Measurements from ENCODE around the gene CNTNAP2.

The CNTNAP2 gene

DNA sequence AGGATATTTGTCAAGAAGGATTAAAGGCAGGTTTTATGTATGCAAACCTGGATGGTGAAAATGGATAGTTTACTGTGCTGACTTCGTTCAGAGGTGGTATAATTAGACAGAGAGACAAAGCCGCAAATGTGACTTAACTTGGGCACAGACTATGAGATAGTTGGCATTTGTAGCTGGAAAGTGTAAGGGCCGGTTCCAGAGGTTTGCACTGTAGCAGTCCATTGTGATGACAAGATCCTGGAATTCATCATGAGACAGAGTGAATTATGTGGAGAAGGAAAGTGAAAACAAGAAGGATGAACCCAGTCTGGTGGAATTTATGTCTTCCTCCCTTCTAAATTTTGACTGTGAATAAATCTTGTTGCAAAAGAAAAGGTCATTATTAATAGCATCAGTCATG is 139.0 kb downstream of the CNTNAP2 start:
- Histone ChIP-seq H3K27me3 (ENCODE audit: control insufficient read depth in 2 of 2, insufficient read depth in 2 of 2, low read length in 2 of 2) (no peaks in the 10 kb centered on the region), H3K4me3 (ENCODE audit: low read length in 2 of 2) (no peak overlapping the region), H3K27ac (ENCODE audit: low read depth in 2 of 2, low read length in 2 of 2) (no peak overlapping the region), H3K36me3 (ENCODE audit: control insufficient read depth in 2 of 2, insufficient read depth in 2 of 2, low read length in 2 of 2) (no peaks in the 10 kb centered on the region), H3K4me1 (ENCODE audit: control insufficient read depth in 2 of 2, insufficient read depth in 2 of 2, low read length in 2 of 2) (no peaks in the 10 kb centered on the region), H3K9ac (ENCODE audit: low read depth in 1 of 2, low read length in 2 of 2) (no peak overlapping the region), H3K9me3 (ENCODE audit: control insufficient read depth in 2 of 2, low read length in 2 of 2) (no peaks in the 10 kb centered on the region)

DNA sequence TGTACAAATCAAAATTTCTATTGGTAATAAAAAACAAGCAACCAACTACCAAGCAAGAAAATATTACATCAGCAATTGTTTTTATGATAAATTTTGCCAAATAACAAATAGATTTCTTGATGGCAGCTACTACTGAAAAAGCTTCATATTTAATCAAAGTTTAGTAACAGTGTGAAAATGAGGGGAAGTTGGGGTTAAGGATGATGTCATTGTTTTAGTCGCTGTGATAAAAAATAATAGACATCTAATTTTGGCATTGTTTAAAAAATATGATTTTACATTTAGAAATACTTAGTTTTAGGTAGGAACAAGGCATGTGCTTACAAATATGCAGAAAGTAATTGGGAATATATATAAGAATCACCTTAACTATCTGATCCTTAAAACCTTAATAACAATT is 145.9 kb downstream of the CNTNAP2 start:
- Histone ChIP-seq H3K27me3 (ENCODE audit: control insufficient read depth in 2 of 2, insufficient read depth in 2 of 2, low read length in 2 of 2) (no peaks in the 10 kb centered on the region), H3K27ac (ENCODE audit: low read depth in 2 of 2, low read length in 2 of 2) (no peak overlapping the region), H3K4me1 (ENCODE audit: control insufficient read depth in 2 of 2, insufficient read depth in 2 of 2, low read length in 2 of 2) (no peaks in the 10 kb centered on the region), H3K36me3 (ENCODE audit: control insufficient read depth in 2 of 2, insufficient read depth in 2 of 2, low read length in 2 of 2) (no peaks in the 10 kb centered on the region), H3K4me3 (ENCODE audit: low read length in 2 of 2) (no peak overlapping the region), H3K9me3 (ENCODE audit: control insufficient read depth in 2 of 2, low read length in 2 of 2) (peaks cover 0 to 2% of the 10 kb centered on the region in 2 donors), H3K9ac (ENCODE audit: low read depth in 1 of 2, low read length in 2 of 2) (no peak overlapping the region)

DNA sequence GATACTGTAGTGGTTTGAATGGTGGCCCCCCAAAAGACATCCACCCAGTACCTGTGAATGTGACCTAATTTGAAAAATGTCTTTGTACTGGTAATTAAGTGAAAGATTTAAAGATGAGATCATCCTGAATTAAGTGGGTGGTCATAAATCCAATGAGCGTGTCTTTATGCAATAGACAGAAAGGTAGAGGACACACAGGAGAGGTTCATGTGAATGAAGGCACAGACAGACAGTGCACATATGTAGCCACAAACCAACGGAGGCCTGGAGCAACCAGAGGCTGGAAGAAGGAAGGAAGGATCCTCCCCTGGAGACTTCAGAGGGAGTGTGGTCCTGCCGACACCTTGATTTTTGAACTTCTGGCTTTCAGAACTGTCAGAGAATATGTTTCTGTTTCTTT is 160.3 kb downstream of the CNTNAP2 start:
- Histone ChIP-seq H3K4me1 (ENCODE audit: control insufficient read depth in 2 of 2, insufficient read depth in 2 of 2, low read length in 2 of 2) (no peaks in the 10 kb centered on the region), H3K9me3 (ENCODE audit: control insufficient read depth in 2 of 2, low read length in 2 of 2) (no peaks in the 10 kb centered on the region), H3K27ac (ENCODE audit: low read depth in 2 of 2, low read length in 2 of 2) (no peak overlapping the region), H3K4me3 (ENCODE audit: low read length in 2 of 2) (no peak overlapping the region), H3K9ac (ENCODE audit: low read depth in 1 of 2, low read length in 2 of 2) (no peak overlapping the region), H3K27me3 (ENCODE audit: control insufficient read depth in 2 of 2, insufficient read depth in 2 of 2, low read length in 2 of 2) (no peaks in the 10 kb centered on the region), H3K36me3 (ENCODE audit: control insufficient read depth in 2 of 2, insufficient read depth in 2 of 2, low read length in 2 of 2) (no peaks in the 10 kb centered on the region)

DNA sequence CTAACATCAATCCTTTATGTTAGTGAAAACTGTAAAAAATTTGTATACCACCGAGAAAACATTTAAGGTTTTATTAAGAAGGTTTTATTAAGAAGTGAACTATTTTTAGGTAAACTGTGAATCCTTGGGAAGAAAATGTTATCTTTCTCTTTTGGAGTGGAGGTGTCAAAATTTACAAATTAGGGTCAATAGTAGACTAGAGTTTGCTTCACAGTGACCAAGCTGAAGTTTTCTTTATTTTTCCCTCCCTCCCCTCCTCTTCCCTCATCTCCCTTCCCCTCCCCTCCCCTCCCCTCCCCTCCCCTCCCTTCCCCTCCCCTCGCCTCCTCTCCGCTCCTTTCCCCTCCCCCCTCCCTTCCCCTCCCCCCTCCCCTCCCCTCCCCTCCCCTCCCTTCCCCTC is 168.8 kb downstream of the CNTNAP2 start:
- Histone ChIP-seq H3K27ac (ENCODE audit: low read depth in 2 of 2, low read length in 2 of 2) (no peak overlapping the region), H3K4me3 (ENCODE audit: low read length in 2 of 2) (no peak overlapping the region), H3K9ac (ENCODE audit: low read depth in 1 of 2, low read length in 2 of 2) (no peak overlapping the region)

DNA sequence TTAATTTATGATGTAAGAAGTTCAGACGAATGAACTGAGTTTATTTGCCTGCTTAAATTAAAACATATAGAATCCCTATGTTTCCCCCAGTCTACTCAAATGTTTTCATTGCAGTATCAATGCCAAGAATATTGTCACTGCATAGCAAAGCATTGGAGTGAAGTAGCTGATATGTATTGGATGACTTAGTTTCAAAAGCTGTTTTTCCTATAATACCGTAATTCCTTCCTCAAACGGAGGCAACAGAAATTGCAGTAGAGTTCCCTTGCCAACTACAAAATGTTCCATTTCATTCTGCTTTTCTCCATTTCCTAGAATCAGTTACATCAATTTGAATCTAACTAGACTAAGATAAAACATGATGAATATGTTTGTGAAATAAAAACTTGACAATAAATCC is 174.1 kb downstream of the CNTNAP2 start:
- Histone ChIP-seq H3K4me3 (ENCODE audit: low read length in 2 of 2) (no peak overlapping the region), H3K9me3 (ENCODE audit: control insufficient read depth in 2 of 2, low read length in 2 of 2) (no peaks in the 10 kb centered on the region), H3K36me3 (ENCODE audit: control insufficient read depth in 2 of 2, insufficient read depth in 2 of 2, low read length in 2 of 2) (no peaks in the 10 kb centered on the region), H3K4me1 (ENCODE audit: control insufficient read depth in 2 of 2, insufficient read depth in 2 of 2, low read length in 2 of 2) (no peaks in the 10 kb centered on the region), H3K9ac (ENCODE audit: low read depth in 1 of 2, low read length in 2 of 2) (no peak overlapping the region), H3K27me3 (ENCODE audit: control insufficient read depth in 2 of 2, insufficient read depth in 2 of 2, low read length in 2 of 2) (no peaks in the 10 kb centered on the region), H3K27ac (ENCODE audit: low read depth in 2 of 2, low read length in 2 of 2) (no peak overlapping the region)

More for the DNA sequence above, 168.8 kb downstream of the CNTNAP2 start:
- H3K27me3 ChIP-seq (ENCODE audit: control insufficient read depth in 2 of 2, insufficient read depth in 2 of 2, low read length in 2 of 2): no peaks in the 10 kb centered on the region
- H3K4me1 ChIP-seq (ENCODE audit: control insufficient read depth in 2 of 2, insufficient read depth in 2 of 2, low read length in 2 of 2): no peaks in the 10 kb centered on the region
- no peaks in the 10 kb centered on the region for H3K36me3 ChIP-seq (ENCODE audit: control insufficient read depth in 2 of 2, insufficient read depth in 2 of 2, low read length in 2 of 2)
- H3K9me3 ChIP-seq (ENCODE audit: control insufficient read depth in 2 of 2, low read length in 2 of 2): peaks cover 0 to 2% of the 10 kb centered on the region in 2 donors

DNA sequence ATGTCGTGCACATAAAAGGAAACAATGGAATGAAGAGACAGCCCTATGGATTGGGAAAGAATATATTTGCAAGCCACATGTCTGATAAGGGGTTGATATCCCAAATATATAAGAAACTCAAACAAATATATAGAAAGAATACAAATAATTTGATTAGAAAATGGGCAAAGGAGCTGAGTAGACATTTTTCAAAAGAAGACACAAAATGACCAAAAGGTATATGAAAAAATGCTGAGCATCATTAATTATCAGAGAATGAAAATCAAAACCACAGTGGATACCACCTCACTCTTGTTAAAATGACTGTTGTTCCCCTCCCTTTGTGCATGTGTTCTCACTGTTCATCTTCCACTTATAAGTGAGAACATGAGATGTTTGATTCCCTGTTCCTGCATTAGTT is 175.3 kb downstream of the CNTNAP2 start:
- H3K27me3 ChIP-seq (ENCODE audit: control insufficient read depth in 2 of 2, insufficient read depth in 2 of 2, low read length in 2 of 2): no peaks in the 10 kb centered on the region
- no peak overlapping the region for H3K4me3 ChIP-seq (ENCODE audit: low read length in 2 of 2)
- H3K36me3 ChIP-seq (ENCODE audit: control insufficient read depth in 2 of 2, insufficient read depth in 2 of 2, low read length in 2 of 2): no peaks in the 10 kb centered on the region
- no peak overlapping the region for H3K27ac ChIP-seq (ENCODE audit: low read depth in 2 of 2, low read length in 2 of 2)
- H3K9ac ChIP-seq (ENCODE audit: low read depth in 1 of 2, low read length in 2 of 2): no peak overlapping the region
- no peaks in the 10 kb centered on the region for H3K4me1 ChIP-seq (ENCODE audit: control insufficient read depth in 2 of 2, insufficient read depth in 2 of 2, low read length in 2 of 2)
- no peaks in the 10 kb centered on the region for H3K9me3 ChIP-seq (ENCODE audit: control insufficient read depth in 2 of 2, low read length in 2 of 2)

DNA sequence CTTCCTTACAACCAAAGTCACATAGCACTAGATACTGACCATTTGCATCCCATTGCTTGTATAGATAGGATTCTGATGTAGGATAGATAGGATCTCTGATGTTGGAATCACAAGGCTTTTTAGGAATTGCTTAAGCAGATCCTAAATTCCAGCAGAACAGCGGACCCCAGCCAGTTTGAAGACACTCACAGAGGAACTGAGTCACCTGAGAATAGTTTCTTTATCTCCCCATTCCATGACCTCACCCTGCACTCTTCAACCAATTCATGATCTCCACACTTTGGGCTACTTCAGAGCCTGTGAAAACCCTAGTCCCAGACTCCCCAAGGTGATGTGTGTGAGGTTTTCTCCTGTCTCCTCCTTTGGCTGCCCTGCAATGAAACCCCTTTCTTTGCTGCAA is 179.4 kb downstream of the CNTNAP2 start:
- no peak overlapping the region for H3K9ac ChIP-seq (ENCODE audit: low read depth in 1 of 2, low read length in 2 of 2)
- no peaks in the 10 kb centered on the region for H3K36me3 ChIP-seq (ENCODE audit: control insufficient read depth in 2 of 2, insufficient read depth in 2 of 2, low read length in 2 of 2)
- H3K4me3 ChIP-seq (ENCODE audit: low read length in 2 of 2): no peak overlapping the region
- no peaks in the 10 kb centered on the region for H3K27me3 ChIP-seq (ENCODE audit: control insufficient read depth in 2 of 2, insufficient read depth in 2 of 2, low read length in 2 of 2)
- H3K9me3 ChIP-seq (ENCODE audit: control insufficient read depth in 2 of 2, low read length in 2 of 2): no peaks in the 10 kb centered on the region
- H3K4me1 ChIP-seq (ENCODE audit: control insufficient read depth in 2 of 2, insufficient read depth in 2 of 2, low read length in 2 of 2): no peaks in the 10 kb centered on the region
- no peak overlapping the region for H3K27ac ChIP-seq (ENCODE audit: low read depth in 2 of 2, low read length in 2 of 2)

DNA sequence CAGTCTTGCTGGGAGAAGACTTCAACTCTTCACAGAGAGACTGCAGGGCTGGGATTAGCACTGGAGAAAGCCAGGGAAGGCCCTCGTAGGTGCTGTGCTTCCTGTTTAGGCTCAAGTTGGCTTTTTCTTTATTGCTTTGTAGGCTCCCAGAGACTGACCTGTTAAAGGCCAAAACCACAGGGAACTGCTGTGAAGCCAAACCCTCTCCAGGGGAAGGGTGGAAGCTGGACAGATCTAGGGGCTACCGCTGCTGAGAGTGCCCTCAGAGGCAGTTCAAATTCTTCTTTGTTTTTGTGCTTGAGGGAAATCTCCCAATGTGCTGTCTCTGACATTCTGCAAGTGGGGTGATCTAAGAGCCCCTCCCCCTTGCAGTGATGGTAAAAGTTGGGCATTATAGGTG is 198.4 kb downstream of the CNTNAP2 start:
- Histone ChIP-seq H3K27me3 (ENCODE audit: control insufficient read depth in 2 of 2, insufficient read depth in 2 of 2, low read length in 2 of 2) (no peaks in the 10 kb centered on the region), H3K4me3 (ENCODE audit: low read length in 2 of 2) (no peak overlapping the region), H3K4me1 (ENCODE audit: control insufficient read depth in 2 of 2, insufficient read depth in 2 of 2, low read length in 2 of 2) (no peaks in the 10 kb centered on the region), H3K9me3 (ENCODE audit: control insufficient read depth in 2 of 2, low read length in 2 of 2) (no peaks in the 10 kb centered on the region), H3K27ac (ENCODE audit: low read depth in 2 of 2, low read length in 2 of 2) (no peak overlapping the region), H3K36me3 (ENCODE audit: control insufficient read depth in 2 of 2, insufficient read depth in 2 of 2, low read length in 2 of 2) (no peaks in the 10 kb centered on the region), H3K9ac (ENCODE audit: low read depth in 1 of 2, low read length in 2 of 2) (no peak overlapping the region)

DNA sequence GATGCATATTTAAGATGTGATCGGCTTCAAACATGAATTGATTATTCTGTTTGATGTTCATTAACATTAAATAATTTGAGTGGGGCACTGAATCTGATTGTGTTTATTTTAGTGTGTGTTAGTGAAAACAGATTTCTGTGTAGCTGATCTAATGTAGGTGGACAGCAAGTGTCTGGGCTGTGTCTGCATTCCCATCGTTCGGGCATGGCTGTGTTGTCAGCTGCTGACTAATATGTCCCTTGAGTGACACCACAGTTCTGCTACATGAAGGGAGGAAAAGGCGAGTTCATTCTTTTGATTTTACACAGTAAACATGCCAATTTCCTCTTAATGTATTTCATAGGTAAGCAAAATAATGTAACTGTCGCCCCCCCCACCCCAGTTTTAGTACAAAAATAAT is 203.0 kb downstream of the CNTNAP2 start:
- H3K27ac ChIP-seq (ENCODE audit: low read depth in 2 of 2, low read length in 2 of 2): no peak overlapping the region
- H3K36me3 ChIP-seq (ENCODE audit: control insufficient read depth in 2 of 2, insufficient read depth in 2 of 2, low read length in 2 of 2): no peaks in the 10 kb centered on the region
- H3K9me3 ChIP-seq (ENCODE audit: control insufficient read depth in 2 of 2, low read length in 2 of 2): peaks cover 0 to 2% of the 10 kb centered on the region in 2 donors
- H3K9ac ChIP-seq (ENCODE audit: low read depth in 1 of 2, low read length in 2 of 2): no peak overlapping the region
- H3K4me3 ChIP-seq (ENCODE audit: low read length in 2 of 2): no peak overlapping the region
- no peaks in the 10 kb centered on the region for H3K27me3 ChIP-seq (ENCODE audit: control insufficient read depth in 2 of 2, insufficient read depth in 2 of 2, low read length in 2 of 2)
- H3K4me1 ChIP-seq (ENCODE audit: control insufficient read depth in 2 of 2, insufficient read depth in 2 of 2, low read length in 2 of 2): no peaks in the 10 kb centered on the region

DNA sequence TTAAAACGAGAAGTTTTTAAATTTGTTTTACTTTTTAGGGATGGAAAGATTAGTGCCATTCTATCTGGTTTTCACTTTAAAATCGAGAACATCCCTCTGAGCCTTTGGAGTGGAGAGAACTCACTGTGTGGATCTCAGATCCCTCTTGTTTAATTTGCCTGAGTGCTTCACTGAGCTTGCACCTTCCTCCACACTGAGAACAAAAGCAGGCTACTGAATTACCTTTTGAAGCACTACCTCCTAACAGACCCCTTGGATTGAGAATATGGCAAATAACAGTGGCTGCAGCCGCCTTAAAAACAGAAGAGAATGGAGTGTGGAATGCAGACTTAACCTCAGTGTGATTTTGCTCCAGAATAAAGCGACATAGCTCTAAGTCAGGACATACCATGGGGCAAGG is 204.7 kb downstream of the CNTNAP2 start:
- no peak overlapping the region for H3K4me3 ChIP-seq (ENCODE audit: low read length in 2 of 2)
- H3K9me3 ChIP-seq (ENCODE audit: control insufficient read depth in 2 of 2, low read length in 2 of 2): peaks cover 2% of the 10 kb centered on the region in 2 donors
- H3K4me1 ChIP-seq (ENCODE audit: control insufficient read depth in 2 of 2, insufficient read depth in 2 of 2, low read length in 2 of 2): no peaks in the 10 kb centered on the region
- no peaks in the 10 kb centered on the region for H3K27me3 ChIP-seq (ENCODE audit: control insufficient read depth in 2 of 2, insufficient read depth in 2 of 2, low read length in 2 of 2)
- H3K27ac ChIP-seq (ENCODE audit: low read depth in 2 of 2, low read length in 2 of 2): no peak overlapping the region
- no peak overlapping the region for H3K9ac ChIP-seq (ENCODE audit: low read depth in 1 of 2, low read length in 2 of 2)
- H3K36me3 ChIP-seq (ENCODE audit: control insufficient read depth in 2 of 2, insufficient read depth in 2 of 2, low read length in 2 of 2): no peaks in the 10 kb centered on the region

DNA sequence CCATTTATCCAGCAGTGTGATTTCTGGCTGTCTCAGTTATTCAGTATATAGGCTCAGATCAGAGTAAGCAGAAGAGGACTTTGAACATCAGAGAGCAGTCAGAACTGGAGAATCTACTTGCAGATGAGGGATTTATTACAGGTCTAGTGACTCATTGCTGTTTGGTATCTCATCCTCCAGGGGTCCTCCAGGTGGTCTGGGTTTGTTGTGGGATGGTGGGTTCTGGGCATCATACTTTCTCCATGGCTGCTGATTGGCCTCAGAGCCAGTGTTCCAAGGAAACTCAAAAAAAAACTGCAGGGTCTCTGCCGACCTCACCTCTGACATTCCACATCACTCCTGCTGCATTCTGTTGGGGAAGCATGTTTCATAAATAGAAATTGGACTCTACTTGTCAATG is 214.8 kb downstream of the CNTNAP2 start:
- Histone ChIP-seq H3K27me3 (ENCODE audit: control insufficient read depth in 2 of 2, insufficient read depth in 2 of 2, low read length in 2 of 2) (no peaks in the 10 kb centered on the region), H3K27ac (ENCODE audit: low read depth in 2 of 2, low read length in 2 of 2) (no peak overlapping the region), H3K9ac (ENCODE audit: low read depth in 1 of 2, low read length in 2 of 2) (no peak overlapping the region), H3K4me3 (ENCODE audit: low read length in 2 of 2) (no peak overlapping the region), H3K4me1 (ENCODE audit: control insufficient read depth in 2 of 2, insufficient read depth in 2 of 2, low read length in 2 of 2) (no peaks in the 10 kb centered on the region), H3K9me3 (ENCODE audit: control insufficient read depth in 2 of 2, low read length in 2 of 2) (no peaks in the 10 kb centered on the region), H3K36me3 (ENCODE audit: control insufficient read depth in 2 of 2, insufficient read depth in 2 of 2, low read length in 2 of 2) (no peaks in the 10 kb centered on the region)
